Motor neuron (in vitro differentiated cells): ENCODE data around the gene ZNF576. TPM values are rescaled to one million over a fixed set of nuclear protein-coding genes. Genes with fewer than 3 reads are reported as not detected.
"Not testable (repeated sequence)": the region's sequence is repeated elsewhere in the genome, so short reads cannot be mapped to it uniquely, and the experiment has no call there.

Source experiments
- ATAC-seq, 8 experiments: fragments of 200-7000 bp; cut with Tn5 transposase; replicated peaks in 6 of 8; 2 replicates each; pipeline ENCODE4 v1.8.0; 2021; ENCODE audit warnings: mild to moderate bottlenecking in 8 of 8, moderate library complexity in 8 of 8
- H3K27ac ChIP-seq, 2 donors: fragments of 250-450 bp; sonication (Bioruptor Pico); 2 replicates each; pipeline ENCODE4 v1.9.0; 2021; ENCODE audit warnings: antibody characterized with exemption in 2 of 2, mild to moderate bottlenecking in 2 of 2, moderate library complexity in 1 of 2
- H3K4me1 ChIP-seq, 2 donors: fragments of 250-450 bp; sonication (Bioruptor Pico); replicated peaks in 1 of 2; 2 replicates each; pipeline ENCODE4 v1.6.1; 2021; ENCODE audit warnings: antibody characterized with exemption in 2 of 2, mild to moderate bottlenecking in 2 of 2, moderate library complexity in 1 of 2
- H3K4me3 ChIP-seq, 5 donors: fragments of 250-450 bp; sonication (Bioruptor Pico); 2 replicates each; pipeline ENCODE4 v1.9.0; 2021; ENCODE audit warnings: antibody characterized with exemption in 5 of 5, mild to moderate bottlenecking in 5 of 5, moderate library complexity in 4 of 5
- WGBS, 10 experiments: fragments of 450-650 bp; shearing (Covaris generic); methylation state at CpG; one replicate each; pipeline ENCODE4 v1.0.0; 2022; 5-methylcytosine and 5-hydroxymethylcytosine counted together
- in situ Hi-C, 9 experiments: fragments of 400-800 bp; cut with MboI; loops; one replicate each; pipeline ENCODE4 v1.15.0; 2021; ENCODE audit warnings: low sequenced_read_pairs in 9 of 9, low pct_unique_long_range_greater_than_20kb in 2 of 9; ENCODE audit not compliant: unreplicated experiment in 9 of 9
- total RNA-seq, 8 experiments: library from RNA; unstranded; fragments of 300-600 nt; gene quantifications; 2 replicates each; pipeline versions ENCODE4 v1.2.3 to v1.2.4, GENCODE V29; 2022

ZNF576 gene
- total RNA-seq, 8 experiments from 2014 or later, result 8.0 to 19.0 (median 11.8) TPM

- no peak overlapping the region for H3K4me3 ChIP-seq
- no peak overlapping the region for H3K27ac ChIP-seq
- in situ Hi-C loops, result no loop called here
- WGBS, 10 experiments, result 0 to 100% (median 66%) methylated on average over 1 to 2 of the region's 2 CpGs; no CpG with 5 or more reads in 4 of the 10 experiments
- no peak for ATAC-seq
- H3K4me1 ChIP-seq, result peaks cover 2 to 6% of the 10 kb centered on the region in 2 donors
These were observed 13.9 kb upstream of the ZNF576 start for GRCh38 chr19:43582495-43582894.

GRCh38 chr19:43584484-43584883, 11.9 kb upstream of the ZNF576 start:
- peaks cover 2 to 6% of the 10 kb centered on the region in 2 donors for H3K4me1 ChIP-seq
- in situ Hi-C loops, result no loop called here
- no peak overlapping the region for H3K27ac ChIP-seq
- no peak overlapping the region for H3K4me3 ChIP-seq
- WGBS, 10 experiments, result 80 to 100% (median 100%) methylated on average over 1 of the region's 1 CpG; no CpG with 5 or more reads in 4 of the 10 experiments
- no peak for ATAC-seq

GRCh38 chr19:43586346-43586745, 10.0 kb upstream of the ZNF576 start:
- Histone ChIP-seq H3K4me3 (no peak overlapping the region), H3K4me1 (no peaks in the 10 kb centered on the region), H3K27ac (no peak overlapping the region)
- in situ Hi-C loops, result no loop called here
- 60 to 100% (median 92%) methylated on average over 1 to 2 of the region's 2 CpGs; no CpG with 5 or more reads in 5 of the 10 experiments for WGBS, 10 experiments
- no peak for ATAC-seq

- H3K4me1 ChIP-seq, in situ Hi-C loops, H3K4me3 ChIP-seq, ATAC-seq, H3K27ac ChIP-seq: not testable (repeated sequence)
- WGBS, 10 experiments, result 83 to 100% (median 95%) methylated on average over 1 to 2 of the region's 3 CpGs; no CpG with 5 or more reads in 4 of the 10 experiments
These were observed 9.4 kb upstream of the ZNF576 start for GRCh38 chr19:43587029-43587428.

- Histone ChIP-seq H3K4me3 (no peak overlapping the region), H3K27ac (no peak overlapping the region), H3K4me1 (peaks cover 6 to 8% of the 10 kb centered on the region in 2 donors)
- 84 to 100% (median 88%) methylated on average over 1 to 5 of the region's 5 CpGs; no CpG with 5 or more reads in 6 of the 10 experiments for WGBS, 10 experiments
- no peak for ATAC-seq
- in situ Hi-C loops, result no loop called here
These were observed 7.1 kb upstream of the ZNF576 start for GRCh38 chr19:43589277-43589676.

- in situ Hi-C loops, result no loop called here
- peaks cover 9% of the 10 kb centered on the region in 2 donors for H3K4me1 ChIP-seq
- H3K27ac ChIP-seq, result no peak overlapping the region
- H3K4me3 ChIP-seq, result no peak overlapping the region
- no peak for ATAC-seq
- 50 to 100% (median 90%) methylated on average over 1 to 5 of the region's 6 CpGs for WGBS, 10 experiments
These were observed 6.7 kb upstream of the ZNF576 start for GRCh38 chr19:43589678-43590077.

GRCh38 chr19:43591904-43592772, 4.3 kb upstream of the ZNF576 start:
- peaks cover 9% of the 10 kb centered on the region in 2 donors for H3K4me1 ChIP-seq
- in situ Hi-C loops, result no loop called here
- H3K4me3 ChIP-seq, result no peak overlapping the region
- 91 to 100% (median 95%) methylated on average over 2 to 12 of the region's 63 CpGs; no CpG with 5 or more reads in 4 of the 10 experiments for WGBS, 10 experiments
- no peak overlapping the region for H3K27ac ChIP-seq
- ATAC-seq, result no peak

GRCh38 chr19:43592800-43593350, 3.5 kb upstream of the ZNF576 start:
- no peak for ATAC-seq
- in situ Hi-C loops, result no loop called here
- Histone ChIP-seq H3K4me3 (no peak overlapping the region), H3K4me1 (peaks cover 12 to 16% of the 10 kb centered on the region in 2 donors), H3K27ac (no peak overlapping the region)
- WGBS, 10 experiments, result 100% methylated on average over 1 to 6 of the region's 37 CpGs; no CpG with 5 or more reads in 5 of the 10 experiments

- 60 to 100% (median 98%) methylated on average over 1 to 9 of the region's 10 CpGs; no CpG with 5 or more reads in 4 of the 10 experiments for WGBS, 10 experiments
- in situ Hi-C loops, result no loop called here
- H3K4me1 ChIP-seq, result peaks cover 12 to 16% of the 10 kb centered on the region in 2 donors
- peak overlapping the region; percentile 47 to 65 (median 61) for H3K4me3 ChIP-seq
- no peak overlapping the region for H3K27ac ChIP-seq
- ATAC-seq, result no peak
These were observed 2.2 kb upstream of the ZNF576 start for GRCh38 chr19:43594081-43594697.

- in situ Hi-C loops, result no loop called here
- Histone ChIP-seq H3K27ac (peak overlapping the region; percentile 82 to 83), H3K4me3 (peak overlapping the region; percentile 47 to 65 (median 61)), H3K4me1 (peaks cover 12 to 16% of the 10 kb centered on the region in 2 donors)
- peak in 5 of 8 experiments; percentile 5 to 39 (median 21) for ATAC-seq
- 0 to 10% (median 0%) methylated on average over 1 to 10 of the region's 64 CpGs; no CpG with 5 or more reads in 2 of the 10 experiments for WGBS, 10 experiments
These were observed 1.4 kb upstream of the ZNF576 start for GRCh38 chr19:43594710-43595604.

GRCh38 chr19:43595605-43595998, 793 bp upstream of the ZNF576 start:
- in situ Hi-C loops, result no loop called here
- 0 to 20% (median 3%) methylated on average over 1 to 16 of the region's 18 CpGs; no CpG with 5 or more reads in 2 of the 10 experiments for WGBS, 10 experiments
- peak; percentile 9 to 28 (median 23) for ATAC-seq
- H3K4me1 ChIP-seq, result peaks cover 12 to 16% of the 10 kb centered on the region in 2 donors
- H3K27ac ChIP-seq, result peak overlapping the region; percentile 82 to 83
- H3K4me3 ChIP-seq, result peak overlapping the region; percentile 47 to 65 (median 61)

- Histone ChIP-seq H3K4me3 (peak overlapping the region; percentile 35 to 47 (median 43)), H3K4me1 (peaks cover 12 to 16% of the 10 kb centered on the region in 2 donors), H3K27ac (peak overlapping the region; percentile 98 to 100)
- in situ Hi-C loops, result no loop called here
- ATAC-seq, result no peak
- WGBS, 10 experiments, result 0 to 8% (median 0%) methylated on average over 2 to 5 of the region's 7 CpGs; no CpG with 5 or more reads in 6 of the 10 experiments
These were observed 557 bp downstream of the ZNF576 start for GRCh38 chr19:43596842-43597461.
